Smooth muscle cell (in vitro differentiated cells): ENCODE data around the gene STX11. TPM values are rescaled to one million over a fixed set of nuclear protein-coding genes. Genes with fewer than 3 reads are reported as not detected.

ENCODE experiments used
- DNase-seq: peaks from one replicate; lab custom pipeline; 2025; ENCODE audit not compliant: unreplicated experiment; lab: John Stamatoyannopoulos, UW
- H2AFZ ChIP-seq: fragments of 200-600 bp; sonication (generic); 2 replicates; pipeline ENCODE4 v1.6.0; 2016; ENCODE audit warnings: antibody characterized with exemption, low read depth, mild to moderate bottlenecking
- H3F3A ChIP-seq: fragments of 200-600 bp; sonication (generic); 2 replicates; pipeline ENCODE4 v1.6.0; 2017; ENCODE audit warnings: antibody characterized with exemption, low read depth
- H3K27ac ChIP-seq: fragments of 200-600 bp; sonication (generic); 2 replicates; pipeline ENCODE4 v1.5.1; 2016; ENCODE audit warnings: low read depth, mild to moderate bottlenecking
- H3K27me3 ChIP-seq: fragments of 200-600 bp; sonication (generic); 2 replicates; pipeline ENCODE4 v1.6.1; 2016; ENCODE audit warnings: low read depth, mild to moderate bottlenecking
- H3K36me3 ChIP-seq: fragments of 200-600 bp; sonication (generic); 2 replicates; pipeline ENCODE4 v1.5.1; 2016; ENCODE audit warnings: low read depth
- H3K4me1 ChIP-seq: fragments of 200-600 bp; sonication (generic); 2 replicates; pipeline ENCODE4 v1.5.1; 2016; ENCODE audit warnings: low read depth
- H3K4me2 ChIP-seq: fragments of 200-600 bp; sonication (generic); 2 replicates; pipeline ENCODE4 v1.6.0; 2016; ENCODE audit warnings: mild to moderate bottlenecking
- H3K4me3 ChIP-seq: fragments of 200-600 bp; sonication (generic); 2 replicates; pipeline ENCODE4 v1.5.1; 2016; ENCODE audit warnings: mild to moderate bottlenecking
- H3K79me2 ChIP-seq: fragments of 200-600 bp; sonication (generic); 2 replicates; pipeline ENCODE4 v1.6.0; 2016; ENCODE audit warnings: low read depth, mild to moderate bottlenecking
- H3K9ac ChIP-seq: fragments of 200-600 bp; sonication (generic); 2 replicates; pipeline ENCODE4 v1.6.0; 2016; ENCODE audit warnings: low read depth
- H3K9me3 ChIP-seq: fragments of 200-600 bp; sonication (generic); replicated peaks from 2 replicates; pipeline ENCODE4 v1.5.1; 2016; ENCODE audit warnings: low read depth
- H4K20me1 ChIP-seq: fragments of 200-600 bp; sonication (generic); 2 replicates; pipeline ENCODE4 v1.6.0; 2016; ENCODE audit warnings: low read depth
- CTCF ChIP-seq: fragments of 200-600 bp; sonication (generic); IDR thresholded peaks from 2 replicates; pipeline ENCODE4 v1.5.1; 2017; ENCODE audit warnings: borderline replicate concordance, mild to moderate bottlenecking, antibody characterized with exemption; ENCODE audit not compliant: insufficient read depth, poor library complexity, severe bottlenecking
- WGBS: methylation state at CpG from one replicate; pipeline ENCODE4 v1.1.7; 2016; ENCODE audit warnings: low lambda C conversion rate; 5-methylcytosine and 5-hydroxymethylcytosine counted together
- polyA plus RNA-seq: library from polyadenylated mRNA; unstranded; fragments of >200 nt; fragmentation: Nextera tagmentation; extraction: Ambion mirVana; gene quantifications from 2 replicates; pipeline ENCODE4 v1.2.1, GENCODE V29; 2016
- total RNA-seq: library from RNA; depleted of rRNA; stranded (reverse); fragments of >200 nt; gene quantifications from 2 replicates; pipeline ENCODE4 v1.2.3, GENCODE V29; 2014

The STX11 gene
- total and polyA plus RNA-seq, 2 experiments from 2014 or later: 0.53 to 0.72 TPM

GRCh38 chr6:144143878-144144277 is 6.4 kb upstream of the STX11 start:
- Histone ChIP-seq H3K4me1 (no peaks in the 10 kb centered on the region), H3F3A (no peaks in the 10 kb centered on the region), H3K9me3 (no peaks in the 10 kb centered on the region)

GRCh38 chr6:144144996-144145395 is 5.3 kb upstream of the STX11 start:
- no peak overlapping the region for H2AFZ ChIP-seq
- no peak for TF ChIP-seq CTCF
- DNase-seq: no peak
- no peak overlapping the region for H3K27ac ChIP-seq
- no peaks in the 10 kb centered on the region for H4K20me1 ChIP-seq
- H3K4me3 ChIP-seq: no peak overlapping the region
- H3F3A ChIP-seq: no peaks in the 10 kb centered on the region
- 83% methylated on average over 1 of the region's 1 CpG for WGBS
- no peaks in the 10 kb centered on the region for H3K36me3 ChIP-seq
- H3K79me2 ChIP-seq: no peaks in the 10 kb centered on the region
- no peak overlapping the region for H3K4me2 ChIP-seq
- no peaks in the 10 kb centered on the region for H3K9me3 ChIP-seq
- peaks cover 22% of the 10 kb centered on the region for H3K27me3 ChIP-seq
- H3K4me1 ChIP-seq: no peaks in the 10 kb centered on the region
- H3K9ac ChIP-seq: no peak overlapping the region

More at GRCh38 chr6:144143878-144144277, 6.4 kb upstream of the STX11 start:
- no peak for TF ChIP-seq CTCF
- DNase-seq: no peak
- H2AFZ ChIP-seq: no peak overlapping the region
- H3K79me2 ChIP-seq: no peaks in the 10 kb centered on the region
- H3K4me3 ChIP-seq: no peak overlapping the region
- H3K36me3 ChIP-seq: no peaks in the 10 kb centered on the region
- H3K27me3 ChIP-seq: peaks cover 12% of the 10 kb centered on the region
- no peak overlapping the region for H3K4me2 ChIP-seq
- H3K9ac ChIP-seq: no peak overlapping the region
- no peaks in the 10 kb centered on the region for H4K20me1 ChIP-seq
- no peak overlapping the region for H3K27ac ChIP-seq

- no peak for TF ChIP-seq CTCF
- no peak for DNase-seq
- Histone ChIP-seq H2AFZ (no peak overlapping the region), H4K20me1 (no peaks in the 10 kb centered on the region), H3K79me2 (no peaks in the 10 kb centered on the region), H3K9ac (no peak overlapping the region), H3K27me3 (peaks cover 22% of the 10 kb centered on the region), H3K4me3 (no peak overlapping the region), H3K36me3 (no peaks in the 10 kb centered on the region), H3K4me1 (no peaks in the 10 kb centered on the region), H3K27ac (no peak overlapping the region), H3K9me3 (no peaks in the 10 kb centered on the region), H3K4me2 (no peak overlapping the region), H3F3A (no peaks in the 10 kb centered on the region)
- WGBS: 82% methylated on average over 2 of the region's 2 CpGs
These were observed 4.8 kb upstream of the STX11 start for GRCh38 chr6:144145541-144145940.

- H3K4me1 ChIP-seq: peaks cover 5% of the 10 kb centered on the region
- no peak overlapping the region for H3K4me2 ChIP-seq
- no peak overlapping the region for H3K27ac ChIP-seq
- no peaks in the 10 kb centered on the region for H3K9me3 ChIP-seq
- H2AFZ ChIP-seq: no peak overlapping the region
- H3K9ac ChIP-seq: no peak overlapping the region
- H4K20me1 ChIP-seq: no peaks in the 10 kb centered on the region
- no peak for TF ChIP-seq CTCF
- peaks cover 36% of the 10 kb centered on the region for H3K27me3 ChIP-seq
- H3F3A ChIP-seq: no peaks in the 10 kb centered on the region
- H3K4me3 ChIP-seq: no peak overlapping the region
- no peaks in the 10 kb centered on the region for H3K36me3 ChIP-seq
- no peaks in the 10 kb centered on the region for H3K79me2 ChIP-seq
- DNase-seq: no peak
- WGBS: 93% methylated on average over 4 of the region's 4 CpGs
These were observed 1.4 kb upstream of the STX11 start for GRCh38 chr6:144148886-144149285.
